Measurements from ENCODE around the gene RPS28.
A peak's percentile ranks its signal among the peaks of the same experiment; 100 is the strongest.
"Not testable (repeated sequence)": the region's sequence is repeated elsewhere in the genome, so short reads cannot be mapped to it uniquely, and the experiment has no call there.

Gene RPS28

GRCh38 chr19:8336072-8336569 lies 14.8 kb downstream of the RPS28 start:
- Histone ChIP-seq H3K27me3 (ENCODE audit: low read depth, low read length) (peaks cover 21% of the 10 kb centered on the region), H3K27ac (ENCODE audit: low read length) (no peak overlapping the region), H3K9me3 (ENCODE audit: control insufficient read depth in 1 of 2, low read length in 2 of 2) (no peaks in the 10 kb centered on the region), H3K4me3 (ENCODE audit: low read depth in 1 of 2, low read length in 2 of 2) (no peak overlapping the region), H3K4me1 (ENCODE audit: control insufficient read depth in 1 of 2, insufficient read depth in 2 of 2, low read length in 2 of 2) (peaks cover 0 to 35% of the 10 kb centered on the region in 2 donors), H3K36me3 (ENCODE audit: control insufficient read depth in 1 of 2, insufficient read depth in 2 of 2, low read length in 2 of 2) (no peaks in the 10 kb centered on the region)

GRCh38 chr19:8336660-8337059 lies 15.4 kb downstream of the RPS28 start:
- Histone ChIP-seq H3K4me3 (ENCODE audit: low read depth in 1 of 2, low read length in 2 of 2) (no peak overlapping the region), H3K4me1 (ENCODE audit: control insufficient read depth in 1 of 2, insufficient read depth in 2 of 2, low read length in 2 of 2) (peaks cover 0 to 35% of the 10 kb centered on the region in 2 donors), H3K36me3 (ENCODE audit: control insufficient read depth in 1 of 2, insufficient read depth in 2 of 2, low read length in 2 of 2) (no peaks in the 10 kb centered on the region), H3K27me3 (ENCODE audit: low read depth, low read length) (peaks cover 21% of the 10 kb centered on the region), H3K27ac (ENCODE audit: low read length) (no peak overlapping the region), H3K9me3 (ENCODE audit: control insufficient read depth in 1 of 2, low read length in 2 of 2) (no peaks in the 10 kb centered on the region)

- no peaks in the 10 kb centered on the region for H3K36me3 ChIP-seq (ENCODE audit: control insufficient read depth in 1 of 2, insufficient read depth in 2 of 2, low read length in 2 of 2)
- no peaks in the 10 kb centered on the region for H3K9me3 ChIP-seq (ENCODE audit: control insufficient read depth in 1 of 2, low read length in 2 of 2)
- peaks cover 21% of the 10 kb centered on the region for H3K27me3 ChIP-seq (ENCODE audit: low read depth, low read length)
- H3K27ac ChIP-seq (ENCODE audit: low read length): no peak overlapping the region
- H3K4me3 ChIP-seq (ENCODE audit: low read depth in 1 of 2, low read length in 2 of 2): no peak overlapping the region
- peaks cover 0 to 36% of the 10 kb centered on the region in 2 donors for H3K4me1 ChIP-seq (ENCODE audit: control insufficient read depth in 1 of 2, insufficient read depth in 2 of 2, low read length in 2 of 2)
Measured at GRCh38 chr19:8337728-8338127, 16.4 kb downstream of the RPS28 start.

- Histone ChIP-seq H3K4me1 (ENCODE audit: control insufficient read depth in 1 of 2, insufficient read depth in 2 of 2, low read length in 2 of 2) (peaks cover 0 to 33% of the 10 kb centered on the region in 2 donors), H3K4me3 (ENCODE audit: low read depth in 1 of 2, low read length in 2 of 2) (no peak overlapping the region), H3K36me3 (ENCODE audit: control insufficient read depth in 1 of 2, insufficient read depth in 2 of 2, low read length in 2 of 2) (no peaks in the 10 kb centered on the region), H3K27me3 (ENCODE audit: low read depth, low read length) (peaks cover 11% of the 10 kb centered on the region), H3K9me3 (ENCODE audit: control insufficient read depth in 1 of 2, low read length in 2 of 2) (no peaks in the 10 kb centered on the region), H3K27ac (ENCODE audit: low read length) (no peak overlapping the region)
Measured at GRCh38 chr19:8338835-8339234, 17.5 kb downstream of the RPS28 start.

GRCh38 chr19:8340341-8341096 lies 19.2 kb downstream of the RPS28 start:
- Histone ChIP-seq H3K36me3 (ENCODE audit: control insufficient read depth in 1 of 2, insufficient read depth in 2 of 2, low read length in 2 of 2) (no peaks in the 10 kb centered on the region), H3K27me3 (ENCODE audit: low read depth, low read length) (peaks cover 4% of the 10 kb centered on the region), H3K9me3 (ENCODE audit: control insufficient read depth in 1 of 2, low read length in 2 of 2) (no peaks in the 10 kb centered on the region), H3K4me3 (ENCODE audit: low read depth in 1 of 2, low read length in 2 of 2) (no peak overlapping the region), H3K4me1 (ENCODE audit: control insufficient read depth in 1 of 2, insufficient read depth in 2 of 2, low read length in 2 of 2) (peaks cover 0 to 16% of the 10 kb centered on the region in 2 donors), H3K27ac (ENCODE audit: low read length) (no peak overlapping the region)

GRCh38 chr19:8341504-8341903 lies 20.2 kb downstream of the RPS28 start:
- not testable (repeated sequence) for H3K9me3 ChIP-seq (ENCODE audit: control insufficient read depth in 1 of 2, low read length in 2 of 2); H3K27ac ChIP-seq (ENCODE audit: low read length); H3K4me3 ChIP-seq (ENCODE audit: low read depth in 1 of 2, low read length in 2 of 2); H3K27me3 ChIP-seq (ENCODE audit: low read depth, low read length); H3K36me3 ChIP-seq (ENCODE audit: control insufficient read depth in 1 of 2, insufficient read depth in 2 of 2, low read length in 2 of 2)
- H3K4me1 ChIP-seq (ENCODE audit: control insufficient read depth in 1 of 2, insufficient read depth in 2 of 2, low read length in 2 of 2): peaks cover 0 to 10% of the 10 kb centered on the region in 2 donors

GRCh38 chr19:8342316-8342683 lies 21.0 kb downstream of the RPS28 start:
- no peaks in the 10 kb centered on the region for H3K9me3 ChIP-seq (ENCODE audit: control insufficient read depth in 1 of 2, low read length in 2 of 2)
- H3K27ac ChIP-seq (ENCODE audit: low read length): no peak overlapping the region
- H3K27me3 ChIP-seq (ENCODE audit: low read depth, low read length): no peaks in the 10 kb centered on the region
- no peaks in the 10 kb centered on the region for H3K36me3 ChIP-seq (ENCODE audit: control insufficient read depth in 1 of 2, insufficient read depth in 2 of 2, low read length in 2 of 2)
- peaks cover 0 to 7% of the 10 kb centered on the region in 2 donors for H3K4me1 ChIP-seq (ENCODE audit: control insufficient read depth in 1 of 2, insufficient read depth in 2 of 2, low read length in 2 of 2)
- H3K4me3 ChIP-seq (ENCODE audit: low read depth in 1 of 2, low read length in 2 of 2): no peak overlapping the region

- Histone ChIP-seq H3K4me3 (ENCODE audit: low read depth in 1 of 2, low read length in 2 of 2) (peak within 1 kb of the TSS; percentile 16 to 57), H3K9me3 (ENCODE audit: control insufficient read depth in 1 of 2, low read length in 2 of 2) (no peaks in the 10 kb centered on the region), H3K36me3 (ENCODE audit: control insufficient read depth in 1 of 2, insufficient read depth in 2 of 2, low read length in 2 of 2) (no peaks in the 10 kb centered on the region), H3K4me1 (ENCODE audit: control insufficient read depth in 1 of 2, insufficient read depth in 2 of 2, low read length in 2 of 2) (peaks cover 0 to 7% of the 10 kb centered on the region in 2 donors), H3K27ac (ENCODE audit: low read length) (no peak within 1 kb of the TSS), H3K27me3 (ENCODE audit: low read depth, low read length) (no peaks in the 10 kb centered on the region)
Measured at GRCh38 chr19:8342684-8343482, 21.6 kb downstream of the RPS28 start, which contains the start of gene KANK3. Gene KANK3, minus strand, starts transcription at chr19:8343262. Its CDS starts 5,434 bp downstream, at chr19:8337828.

GRCh38 chr19:8343483-8343844 lies 22.2 kb downstream of the RPS28 start:
- Histone ChIP-seq H3K9me3 (ENCODE audit: control insufficient read depth in 1 of 2, low read length in 2 of 2) (no peaks in the 10 kb centered on the region), H3K27ac (ENCODE audit: low read length) (no peak overlapping the region), H3K4me3 (ENCODE audit: low read depth in 1 of 2, low read length in 2 of 2) (peak overlapping the region in 1 of 2 donors; percentile 57), H3K36me3 (ENCODE audit: control insufficient read depth in 1 of 2, insufficient read depth in 2 of 2, low read length in 2 of 2) (no peaks in the 10 kb centered on the region), H3K4me1 (ENCODE audit: control insufficient read depth in 1 of 2, insufficient read depth in 2 of 2, low read length in 2 of 2) (peaks cover 0 to 7% of the 10 kb centered on the region in 2 donors), H3K27me3 (ENCODE audit: low read depth, low read length) (no peaks in the 10 kb centered on the region)

GRCh38 chr19:8349629-8350372 lies 28.5 kb downstream of the RPS28 start:
- H3K27ac ChIP-seq (ENCODE audit: low read length); H3K9me3 ChIP-seq (ENCODE audit: control insufficient read depth in 1 of 2, low read length in 2 of 2); H3K4me3 ChIP-seq (ENCODE audit: low read depth in 1 of 2, low read length in 2 of 2); H3K4me1 ChIP-seq (ENCODE audit: control insufficient read depth in 1 of 2, insufficient read depth in 2 of 2, low read length in 2 of 2); H3K36me3 ChIP-seq (ENCODE audit: control insufficient read depth in 1 of 2, insufficient read depth in 2 of 2, low read length in 2 of 2); H3K27me3 ChIP-seq (ENCODE audit: low read depth, low read length): not testable (repeated sequence)
